RWPE1 (cell line): ENCODE results near the gene KIAA0040.

Source experiments
- CTCF ChIA-PET: fragments of 350-600 bp; sonication (Branson Sonifier 250); formaldehyde crosslinking; extraction: SDS; loops from one replicate; lab custom pipeline; 2021; lab: Yijun Ruan, JAX
- POLR2A ChIA-PET: fragments of 400-600 bp; formaldehyde crosslinking; extraction: SDS; loops from one replicate; lab custom pipeline; 2020; ENCODE audit warnings: antibody characterized with exemption; ENCODE audit not compliant: low non-redundant PET; lab: Yijun Ruan, JAX
- DNase-seq: peaks from one replicate; pipeline ENCODE4 v3.0.0; 2012; ENCODE audit warnings: low spot score
- H3K27ac ChIP-seq: fragments of 450-650 bp; 2 replicates; pipeline ENCODE4 v1.5.1; 2017
- TF ChIP-seq, protein P1 (sequence below): fragments of 450-650 bp; conservative IDR thresholded peaks from 2 replicates; pipeline ENCODE4 v1.5.1; 2017; ENCODE audit warnings: low read depth, mild to moderate bottlenecking

Gene KIAA0040

DNA sequence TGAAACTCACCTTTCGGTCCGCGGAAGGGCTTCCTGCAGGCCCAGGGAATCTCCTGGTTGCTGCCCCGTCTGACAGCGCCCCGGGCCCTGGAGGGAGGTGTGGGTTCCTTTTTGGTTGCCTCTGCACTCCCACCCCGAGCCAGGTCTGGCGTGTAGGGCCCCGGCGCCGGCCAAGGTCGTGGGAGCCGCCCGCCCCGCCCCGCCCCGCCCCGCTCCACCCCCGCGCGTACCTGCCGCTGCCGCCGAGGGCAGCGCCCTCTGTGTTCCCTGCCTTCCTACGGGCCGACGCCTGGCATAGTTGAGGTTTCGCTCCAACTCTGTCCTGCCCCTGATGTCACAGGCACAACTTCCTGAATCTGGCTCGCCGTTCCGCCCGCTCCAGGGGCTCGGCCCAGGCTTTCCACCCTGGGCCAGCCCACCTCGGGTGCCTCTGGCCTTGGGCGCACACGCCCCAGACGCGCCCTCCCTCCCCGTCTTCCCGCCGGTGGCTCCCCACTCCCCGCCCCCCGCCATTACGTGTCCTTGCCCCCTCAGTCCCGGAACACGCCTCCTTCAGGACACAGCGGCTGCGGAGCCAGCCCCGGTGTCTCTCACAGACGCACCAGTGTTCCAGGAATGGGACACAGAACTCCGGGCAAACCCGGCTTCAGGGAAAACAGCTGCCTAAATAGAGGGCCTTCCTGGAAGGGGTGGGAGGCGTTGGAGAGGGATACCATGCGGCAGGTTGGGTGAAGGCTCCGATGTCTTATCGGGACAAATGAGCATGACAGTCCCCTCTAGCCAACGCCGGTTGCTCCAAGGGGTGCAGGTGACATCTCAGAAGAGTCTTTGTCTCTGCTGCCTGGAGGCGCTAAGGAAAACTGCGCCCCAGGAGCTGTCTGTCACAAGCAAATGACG, at the start of gene KIAA0040:
Gene KIAA0040 (minus strand): TSS at position 147 of the 897 bp plus-strand sequence. CDS start 31,763 bp downstream, outside the sequence.
- ChIA-PET CTCF (interaction anchor here (0.6 to 1.5 kb wide), 5 partner anchors 10 to 1683 kb away, joined by 3 to 6 read pairs (median 3); no protein-coding TSS in a partner anchor), POLR2A (no interaction called here)
- TF ChIP-seq, protein P1, sequence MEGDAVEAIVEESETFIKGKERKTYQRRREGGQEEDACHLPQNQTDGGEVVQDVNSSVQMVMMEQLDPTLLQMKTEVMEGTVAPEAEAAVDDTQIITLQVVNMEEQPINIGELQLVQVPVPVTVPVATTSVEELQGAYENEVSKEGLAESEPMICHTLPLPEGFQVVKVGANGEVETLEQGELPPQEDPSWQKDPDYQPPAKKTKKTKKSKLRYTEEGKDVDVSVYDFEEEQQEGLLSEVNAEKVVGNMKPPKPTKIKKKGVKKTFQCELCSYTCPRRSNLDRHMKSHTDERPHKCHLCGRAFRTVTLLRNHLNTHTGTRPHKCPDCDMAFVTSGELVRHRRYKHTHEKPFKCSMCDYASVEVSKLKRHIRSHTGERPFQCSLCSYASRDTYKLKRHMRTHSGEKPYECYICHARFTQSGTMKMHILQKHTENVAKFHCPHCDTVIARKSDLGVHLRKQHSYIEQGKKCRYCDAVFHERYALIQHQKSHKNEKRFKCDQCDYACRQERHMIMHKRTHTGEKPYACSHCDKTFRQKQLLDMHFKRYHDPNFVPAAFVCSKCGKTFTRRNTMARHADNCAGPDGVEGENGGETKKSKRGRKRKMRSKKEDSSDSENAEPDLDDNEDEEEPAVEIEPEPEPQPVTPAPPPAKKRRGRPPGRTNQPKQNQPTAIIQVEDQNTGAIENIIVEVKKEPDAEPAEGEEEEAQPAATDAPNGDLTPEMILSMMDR = no peak
- H3K27ac ChIP-seq = peak within 1 kb of the TSS; percentile 90
- peak; percentile 80 for DNase-seq

- TF ChIP-seq, protein P1 = no peak
- ChIA-PET CTCF (no interaction called here), POLR2A (no interaction called here)
- H3K27ac ChIP-seq = no peak overlapping the region
- DNase-seq = no peak
These were observed 44.8 kb upstream of the KIAA0040 start for GRCh38 chr1:175237389-175237788.

- DNase-seq = no peak
- TF ChIP-seq, protein P1 = no peak
- H3K27ac ChIP-seq = no peak overlapping the region
- POLR2A ChIA-PET = no interaction called here
- CTCF ChIA-PET = no interaction called here
These were observed 42.1 kb upstream of the KIAA0040 start for GRCh38 chr1:175234639-175235038.

DNA sequence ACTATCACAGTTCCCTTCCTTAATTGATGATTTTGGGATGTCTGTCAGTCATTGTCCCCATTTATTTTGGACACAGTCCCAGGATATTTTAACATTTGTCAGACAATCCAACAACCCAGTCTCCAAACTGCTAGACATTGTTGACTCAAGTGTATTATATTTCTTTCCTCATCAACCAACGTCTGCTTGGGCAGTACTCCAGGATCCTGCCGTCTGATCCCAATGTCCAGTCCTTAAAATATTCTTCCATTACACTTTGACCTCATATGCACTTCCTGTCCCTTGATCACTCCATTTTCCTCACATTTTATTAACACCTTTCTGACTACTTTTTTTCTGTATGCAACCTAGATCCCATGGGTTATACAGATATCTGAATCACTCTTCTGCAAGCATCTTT, 39.8 kb upstream of the KIAA0040 start:
- ChIA-PET CTCF (no interaction called here), POLR2A (no interaction called here)
- TF ChIP-seq, protein P1 = no peak
- no peak for DNase-seq
- no peak overlapping the region for H3K27ac ChIP-seq

- ChIA-PET CTCF (interaction anchor here (0.5 kb wide), 1 partner anchor 39 kb away, joined by 3 read pairs; no protein-coding TSS in a partner anchor), POLR2A (no interaction called here)
- TF ChIP-seq, protein P1 = no peak
- DNase-seq = no peak
- H3K27ac ChIP-seq = no peak overlapping the region
These were observed 33.2 kb upstream of the KIAA0040 start for GRCh38 chr1:175225805-175226129.

- H3K27ac ChIP-seq = peak overlapping the region; percentile 78
- TF ChIP-seq, protein P1 = no peak
- CTCF ChIA-PET = interaction anchor here (0.6 to 1.3 kb wide), 5 partner anchors 23 to 70 kb away, joined by 3 to 8 read pairs (median 5); no protein-coding TSS in a partner anchor
- POLR2A ChIA-PET = no interaction called here
- peak; percentile 89 for DNase-seq
These were observed 29.8 kb upstream of the KIAA0040 start for GRCh38 chr1:175222296-175222938.
